TTC549 (cell line): Measurements from ENCODE around the gene ANKRD11.
"Not testable (repeated sequence)": the region's sequence is repeated elsewhere in the genome, so short reads cannot be mapped to it uniquely, and the experiment has no call there.

Source experiments
- FAIRE-seq: peaks from 2 replicates; lab custom pipeline; 2012; peaks lifted over from hg19 to GRCh38; lab: Jason Lieb, UNC

ANKRD11 gene

DNA sequence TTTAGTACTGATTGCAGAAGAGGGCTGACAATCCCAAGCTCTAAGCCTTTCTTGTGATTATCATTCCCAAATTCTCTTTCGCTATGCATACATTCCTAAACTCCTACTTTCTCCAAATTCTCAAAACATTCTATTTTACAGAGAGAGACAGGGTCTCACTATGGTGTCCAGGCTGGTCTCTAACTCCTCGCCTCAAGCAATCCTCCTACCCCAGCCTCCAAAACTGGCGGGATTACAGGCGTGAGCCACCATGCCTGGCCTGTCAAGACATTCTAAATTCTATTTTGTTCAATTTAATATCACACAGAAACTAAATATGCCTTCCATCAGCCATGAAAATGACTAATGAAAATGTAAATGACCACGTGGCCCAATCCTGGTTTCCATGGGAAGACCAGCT lies 39.8 kb downstream of the ANKRD11 start:
- FAIRE-seq, result no peak

- no peak for FAIRE-seq
Observed at GRCh38 chr16:89449726-89450335, 40.5 kb downstream of the ANKRD11 start.

GRCh38 chr16:89448656-89449055 lies 41.7 kb downstream of the ANKRD11 start:
- no peak for FAIRE-seq

GRCh38 chr16:89446975-89447293 lies 43.4 kb downstream of the ANKRD11 start:
- FAIRE-seq, result no peak

- no peak for FAIRE-seq
Observed at GRCh38 chr16:89446136-89446974, 44.0 kb downstream of the ANKRD11 start.

- no peak for FAIRE-seq
Observed at GRCh38 chr16:89445166-89445565, 45.2 kb downstream of the ANKRD11 start.

GRCh38 chr16:89444728-89445127 lies 45.6 kb downstream of the ANKRD11 start:
- FAIRE-seq, result no peak

GRCh38 chr16:89444151-89444723 lies 46.1 kb downstream of the ANKRD11 start:
- FAIRE-seq, result no peak

GRCh38 chr16:89443727-89444084 lies 46.7 kb downstream of the ANKRD11 start:
- FAIRE-seq, result no peak

GRCh38 chr16:89442990-89443726 lies 47.2 kb downstream of the ANKRD11 start:
- no peak for FAIRE-seq

- no peak for FAIRE-seq
Observed at GRCh38 chr16:89442588-89442987, 47.8 kb downstream of the ANKRD11 start.

DNA sequence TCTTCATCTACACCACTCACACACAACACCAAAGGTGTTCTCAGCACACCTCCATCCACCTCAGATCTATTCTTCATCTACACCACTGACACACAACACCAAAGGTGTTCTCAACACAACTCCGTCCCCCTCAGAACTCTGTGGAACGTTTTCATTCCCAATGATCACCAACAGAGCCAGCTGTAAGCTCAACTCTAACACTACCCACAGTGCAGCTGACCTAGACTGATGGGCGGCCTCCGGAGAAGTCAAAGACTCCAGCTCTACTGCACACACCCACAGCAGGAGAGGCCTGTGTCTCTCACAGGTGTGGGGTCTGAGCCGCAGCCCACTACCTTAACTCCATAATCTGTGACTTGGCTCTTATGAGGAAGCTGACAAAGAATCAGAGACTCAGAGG lies 50.7 kb downstream of the ANKRD11 start:
- FAIRE-seq, result no peak

- FAIRE-seq, result no peak
Observed at GRCh38 chr16:89437991-89438390, 52.4 kb downstream of the ANKRD11 start.

- FAIRE-seq, result no peak
Observed at GRCh38 chr16:89437251-89437987, 52.9 kb downstream of the ANKRD11 start.

DNA sequence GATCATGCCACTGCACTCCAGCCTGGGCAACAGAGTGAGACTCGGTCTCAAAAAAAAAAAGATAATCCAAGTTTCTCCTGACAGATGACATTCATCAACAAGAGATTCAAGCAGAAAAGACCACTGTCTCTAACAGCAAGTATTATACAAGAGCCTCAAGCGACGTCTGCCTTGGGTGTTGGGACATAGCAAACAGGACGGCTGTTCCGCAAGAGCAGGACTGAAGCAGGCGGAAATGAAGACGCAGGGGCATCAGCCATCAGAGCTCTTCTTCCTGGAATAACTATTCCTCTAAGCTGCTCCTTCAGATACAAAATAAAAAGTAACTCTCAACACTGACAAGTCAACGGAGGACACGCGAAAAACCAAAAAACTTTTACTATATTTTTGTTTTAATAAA lies 54.0 kb downstream of the ANKRD11 start:
- FAIRE-seq, result no peak

- not testable (repeated sequence) for FAIRE-seq
Observed at GRCh38 chr16:89435059-89435458, 55.3 kb downstream of the ANKRD11 start.

DNA sequence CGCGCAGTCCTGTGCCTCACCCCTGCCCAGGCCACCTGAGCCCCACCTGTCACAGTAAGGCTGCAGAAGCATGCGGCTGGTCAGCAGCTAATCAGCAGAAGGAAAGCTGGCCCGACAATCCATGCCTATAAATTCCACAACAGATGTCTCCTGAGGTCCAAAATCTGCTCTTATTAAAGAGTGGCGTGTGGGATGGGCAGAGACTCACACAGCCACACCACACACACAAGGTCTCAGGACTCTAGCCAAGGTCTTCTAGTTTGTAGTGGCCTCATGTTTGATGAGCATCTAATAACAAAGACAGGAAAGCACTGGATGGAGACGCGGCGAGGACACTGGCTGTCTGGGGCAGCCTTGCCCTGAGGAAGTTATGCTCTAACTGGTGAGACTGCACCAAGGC lies 55.9 kb downstream of the ANKRD11 start:
- no peak for FAIRE-seq

DNA sequence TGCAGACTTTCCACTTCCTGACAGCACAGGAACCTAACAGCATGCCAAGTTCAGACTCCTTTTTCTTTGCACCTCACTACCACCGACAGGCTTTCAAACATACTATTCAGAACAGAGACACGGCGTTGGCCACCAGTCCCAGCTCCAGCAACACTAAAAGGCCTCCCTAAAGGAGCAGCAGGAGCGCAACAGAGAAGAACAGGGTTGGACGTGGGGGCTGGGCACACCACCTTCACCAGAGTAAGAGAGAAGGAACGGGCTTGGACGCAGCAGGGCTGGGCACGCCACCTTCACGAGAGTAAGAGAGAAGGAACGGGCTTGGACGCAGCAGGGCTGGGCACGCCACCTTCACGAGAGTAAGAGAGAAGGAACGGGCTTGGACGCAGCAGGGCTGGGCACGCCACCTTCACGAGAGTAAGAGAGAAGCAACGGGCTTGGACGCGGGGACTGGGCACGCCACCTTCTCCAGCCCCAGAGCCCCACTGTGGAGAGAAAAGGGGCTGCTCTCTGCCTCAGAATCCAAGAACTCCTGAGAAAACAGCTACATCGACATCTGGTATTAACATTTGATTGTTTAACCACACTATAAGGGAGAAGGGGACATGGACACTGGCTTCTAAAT lies 56.9 kb downstream of the ANKRD11 start:
- FAIRE-seq, result not testable (repeated sequence)

GRCh38 chr16:89431630-89432029 lies 58.7 kb downstream of the ANKRD11 start:
- no peak for FAIRE-seq

DNA sequence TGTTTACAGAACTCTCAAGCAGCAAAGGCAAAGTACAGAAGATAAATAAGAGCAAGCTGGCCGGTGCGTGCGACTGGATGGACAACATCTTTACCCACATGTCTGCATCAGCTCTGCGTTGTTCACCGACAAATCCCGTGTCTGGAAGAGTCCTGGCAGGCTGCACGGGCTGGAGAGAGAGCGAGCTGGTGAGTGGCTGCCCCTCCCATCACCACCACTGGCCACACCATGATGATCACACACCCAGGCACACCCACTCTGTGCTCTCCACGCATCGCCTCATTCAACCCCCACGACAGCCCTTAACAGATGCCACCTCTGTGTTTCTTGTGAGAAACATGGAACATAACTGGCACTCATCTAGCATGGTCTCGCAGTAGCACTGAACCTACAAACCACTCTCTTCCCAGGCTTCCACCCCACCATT lies 59.2 kb downstream of the ANKRD11 start:
- FAIRE-seq, result no peak

DNA sequence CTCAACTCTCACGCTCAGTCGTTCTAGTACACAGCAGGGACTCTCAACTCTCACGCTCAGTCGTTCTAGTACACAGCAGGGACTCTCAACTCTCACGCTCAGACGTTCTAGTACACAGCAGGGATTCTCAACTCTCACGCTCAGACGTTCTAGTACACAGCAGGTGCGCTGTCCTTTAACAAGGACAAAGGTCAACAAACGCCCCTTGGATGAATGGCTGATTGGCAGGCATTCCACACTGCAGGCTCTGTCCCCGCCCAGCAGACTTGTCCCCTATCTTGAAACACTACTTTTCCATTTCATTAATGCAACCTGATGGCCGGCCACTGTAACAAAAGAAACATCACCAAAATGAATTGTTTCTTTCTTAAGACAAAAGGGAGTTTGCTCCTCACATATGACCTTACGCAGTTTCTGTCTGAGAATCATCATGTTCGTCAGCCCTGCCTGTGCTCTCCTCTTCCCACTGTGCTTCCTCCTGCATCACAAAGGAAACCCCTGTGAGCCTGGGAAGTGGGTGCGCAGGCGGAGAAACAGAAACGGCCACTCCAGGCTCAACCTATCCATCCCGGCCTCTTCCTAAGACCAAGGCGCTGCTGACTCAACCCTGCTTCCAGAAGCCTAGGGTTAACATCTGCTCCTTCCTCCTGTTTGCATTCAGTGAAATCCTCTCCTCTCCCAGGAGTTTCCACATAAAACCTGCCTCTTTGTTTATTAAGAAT lies 59.8 kb downstream of the ANKRD11 start:
- no peak for FAIRE-seq
